Natural killer cell (primary cell): Measurements from ENCODE around the gene RARB. TPM values are rescaled to one million over a fixed set of nuclear protein-coding genes. Genes with fewer than 3 reads are reported as not detected.

Source experiments
- ATAC-seq, 3 donors: fragments of 150-1000 bp in 2 of 3; fragments of 200-7000 bp in 1 of 3; cut with Tn5 transposase; 1 replicate in 1 of 3; 2 replicates in 2 of 3; pipeline ENCODE4 v1.10.0; 2021; ENCODE audit warnings: mild to moderate bottlenecking in 2 of 3, moderate library complexity in 2 of 3
- DNase-seq, 2 donors: peaks; one replicate each; pipeline versions ENCODE4 v3.0.0 to v3.0.0-alpha.2; 2013 to 2021; ENCODE audit warnings: mixed read lengths in 1 of 2
- H3K27ac ChIP-seq: one replicate; pipeline ENCODE4 v1.5.1; 2013; ENCODE audit warnings: mild to moderate bottlenecking, low read length
- H3K27me3 ChIP-seq: one replicate; pipeline ENCODE4 v1.6.1; 2013; ENCODE audit warnings: low read length; ENCODE audit not compliant: control insufficient read depth, insufficient read depth
- H3K36me3 ChIP-seq: one replicate; pipeline ENCODE4 v1.6.1; 2013; ENCODE audit warnings: low read length; ENCODE audit not compliant: control insufficient read depth, insufficient read depth
- H3K4me1 ChIP-seq: one replicate; pipeline ENCODE4 v1.6.1; 2013; ENCODE audit warnings: low read length; ENCODE audit not compliant: control insufficient read depth, insufficient read depth
- H3K4me3 ChIP-seq: one replicate; pipeline ENCODE4 v1.5.1; 2013; ENCODE audit warnings: low read length
- H3K9me3 ChIP-seq: one replicate; pipeline ENCODE4 v1.6.1; 2013; ENCODE audit warnings: low read length; ENCODE audit not compliant: control insufficient read depth, insufficient read depth
- H3K27ac Mint-ChIP-seq, 2 donors: one replicate each; pipeline ENCODE4 v1.8.0; 2022; ENCODE audit warnings: mild to moderate bottlenecking in 2 of 2, mixed read lengths in 2 of 2, moderate library complexity in 1 of 2
- H3K27me3 Mint-ChIP-seq, 2 donors: one replicate each; pipeline ENCODE4 v1.8.0; 2022; ENCODE audit warnings: low read depth in 2 of 2, mixed read lengths in 2 of 2
- H3K36me3 Mint-ChIP-seq: one replicate; pipeline ENCODE4 v1.8.0; 2022; ENCODE audit warnings: mixed read lengths
- H3K4me1 Mint-ChIP-seq, 2 donors: one replicate each; pipeline ENCODE4 v1.8.0; 2022; ENCODE audit warnings: mixed read lengths in 2 of 2
- H3K4me3 Mint-ChIP-seq: one replicate; pipeline ENCODE4 v1.8.0; 2022; ENCODE audit warnings: mild to moderate bottlenecking, moderate library complexity, mixed read lengths
- H3K9me3 Mint-ChIP-seq, 2 donors: one replicate each; pipeline ENCODE4 v1.8.0; 2022; ENCODE audit warnings: mixed read lengths in 2 of 2
- CTCF ChIP-seq: fragments of 200-600 bp; IDR thresholded peaks from one replicate; pipeline ENCODE4 v1.8.0; 2022; ENCODE audit warnings: antibody characterized with exemption
- WGBS: methylation state at CpG from one replicate; pipeline ENCODE4 v1.1.7; 2013; ENCODE audit warnings: missing lambda C conversion rate; ENCODE audit not compliant: insufficient coverage; 5-methylcytosine and 5-hydroxymethylcytosine counted together
- intact Hi-C: fragments of 100-400 bp; cut with micrococcal nuclease; formaldehyde crosslinking; loops from one replicate; pipeline ENCODE4 v1.14.2; 2022
- total RNA-seq, 4 donors: library from RNA; stranded (reverse); fragments of 120-200 nt in 1 of 4; gene quantifications; one replicate each; pipeline versions ENCODE4 v1.2.3 to v1.2.4, GENCODE V29; 2013 to 2022

The RARB gene
- total RNA-seq, 3 donors from 2014 or later (not counting 1 experiment from before 2014, with no cell fraction given), result not detected

DNA sequence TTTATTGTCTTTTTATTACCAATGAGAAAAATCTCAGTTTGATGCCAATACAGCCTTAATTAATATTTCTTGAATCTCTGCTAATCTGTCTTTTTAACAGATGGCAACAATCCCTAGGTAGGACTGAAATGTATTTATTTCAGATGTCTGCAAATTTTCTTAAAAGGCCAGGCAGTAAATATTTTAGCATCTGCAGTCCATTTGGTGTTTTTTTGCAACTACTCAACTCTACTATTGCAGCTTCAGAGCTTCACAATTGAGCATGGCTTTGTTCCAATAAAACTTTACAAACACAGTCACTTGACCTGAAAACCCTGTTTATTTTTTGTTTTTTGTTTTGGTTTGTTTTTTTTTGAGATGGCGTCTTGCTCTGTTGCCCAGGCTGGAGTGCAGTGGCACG is 82.7 kb downstream of the RARB start:
- Mint-ChIP-seq H3K27ac (no peak overlapping the region), H3K9me3 (no peaks in the 10 kb centered on the region), H3K4me1 (no peaks in the 10 kb centered on the region), H3K4me3 (no peak overlapping the region), H3K36me3 (no peaks in the 10 kb centered on the region), H3K27me3 (peaks cover 3 to 23% of the 10 kb centered on the region in 2 donors)
- intact Hi-C loops, result no loop called here
- Histone ChIP-seq H3K4me3 (no peak overlapping the region), H3K27me3 (peaks cover 4% of the 10 kb centered on the region), H3K27ac (no peak overlapping the region), H3K9me3 (no peaks in the 10 kb centered on the region), H3K4me1 (no peaks in the 10 kb centered on the region), H3K36me3 (no peaks in the 10 kb centered on the region)
- TF ChIP-seq CTCF, result no peak
- no peak for DNase-seq
- no CpG with 5 or more reads among the region's 2 CpGs for WGBS
- ATAC-seq, result no peak

DNA sequence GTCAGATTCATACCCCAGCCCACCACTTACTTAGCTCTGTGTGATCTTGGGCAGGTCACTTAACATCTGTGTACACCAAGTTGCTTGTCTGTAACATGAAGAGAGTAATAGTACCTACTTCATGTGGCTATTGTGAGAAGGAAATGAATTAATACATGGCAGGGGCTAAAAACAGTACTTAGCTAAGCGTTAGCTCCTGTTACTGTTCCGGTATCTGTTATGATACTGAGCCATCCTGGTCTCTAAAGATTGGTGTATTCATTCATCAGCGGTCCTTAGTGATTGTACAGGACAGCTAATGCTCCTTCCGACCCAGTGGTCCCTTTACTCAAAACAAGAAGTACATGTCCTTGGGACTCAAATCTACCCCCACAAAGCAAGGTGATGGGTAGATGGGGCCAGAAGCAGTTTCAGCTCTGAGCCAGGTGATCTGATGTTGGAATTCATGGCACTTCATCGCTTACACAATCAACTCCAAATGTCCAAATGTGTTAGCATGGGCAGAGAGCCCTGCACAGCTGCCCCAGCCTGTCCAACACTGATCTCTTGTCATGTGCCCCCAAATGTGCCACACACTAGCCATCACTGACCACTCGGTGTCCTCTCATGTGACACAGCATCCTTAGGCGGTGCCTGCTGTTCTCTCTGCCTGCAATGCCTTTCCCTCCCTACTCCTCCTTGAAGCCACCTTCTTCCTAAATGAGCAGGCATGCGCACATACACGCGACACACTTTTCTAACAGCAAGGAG is 84.1 kb downstream of the RARB start:
- Histone ChIP-seq H3K27me3 (peaks cover 4% of the 10 kb centered on the region), H3K4me3 (no peak overlapping the region), H3K27ac (no peak overlapping the region), H3K4me1 (no peaks in the 10 kb centered on the region), H3K36me3 (no peaks in the 10 kb centered on the region), H3K9me3 (no peaks in the 10 kb centered on the region)
- no peaks in the 10 kb centered on the region for H3K36me3 Mint-ChIP-seq
- H3K4me1 Mint-ChIP-seq, result no peaks in the 10 kb centered on the region
- H3K27me3 Mint-ChIP-seq, result peaks cover 3 to 23% of the 10 kb centered on the region in 2 donors
- no peak overlapping the region for H3K27ac Mint-ChIP-seq
- no peak for DNase-seq
- H3K9me3 Mint-ChIP-seq, result no peaks in the 10 kb centered on the region
- ATAC-seq, result no peak
- intact Hi-C loops, result no loop called here
- TF ChIP-seq CTCF, result no peak
- WGBS, result 95% methylated on average over 10 of the region's 10 CpGs
- no peak overlapping the region for H3K4me3 Mint-ChIP-seq

- peaks cover 3 to 23% of the 10 kb centered on the region in 2 donors for H3K27me3 Mint-ChIP-seq
Observed at GRCh38 chr3:25513642-25514266, 85.7 kb downstream of the RARB start.

More at GRCh38 chr3:25513642-25514266, 85.7 kb downstream of the RARB start:
- intact Hi-C loops, result no loop called here
- no peaks in the 10 kb centered on the region for H3K9me3 ChIP-seq
- H3K27me3 ChIP-seq, result peaks cover 4% of the 10 kb centered on the region
- H3K4me1 Mint-ChIP-seq, result no peaks in the 10 kb centered on the region
- no peaks in the 10 kb centered on the region for H3K36me3 Mint-ChIP-seq
- H3K27ac Mint-ChIP-seq, result no peak overlapping the region
- TF ChIP-seq CTCF, result no peak
- DNase-seq (no peak), ATAC-seq (no peak)
- H3K4me3 Mint-ChIP-seq, result no peak overlapping the region
- no peaks in the 10 kb centered on the region for H3K9me3 Mint-ChIP-seq
- no peaks in the 10 kb centered on the region for H3K36me3 ChIP-seq
- no peaks in the 10 kb centered on the region for H3K4me1 ChIP-seq
- 60% methylated on average over 1 of the region's 3 CpGs for WGBS
- no peak overlapping the region for H3K4me3 ChIP-seq
- H3K27ac ChIP-seq, result no peak overlapping the region
